IMR-90 (cell line): Measurements from ENCODE around the gene CEACAM7. TPM values are rescaled to one million over a fixed set of nuclear protein-coding genes. Genes with fewer than 3 reads are reported as not detected.

Experiments
- ATAC-seq: fragments of 200-7000 bp; cut with Tn5 transposase; 2 replicates; pipeline ENCODE4 v1.9.1; 2020; ENCODE audit warnings: low read depth, mild to moderate bottlenecking, moderate library complexity
- BruUV-seq: library from RNA; stranded (reverse); fragments of 400-500 nt; replicated peaks from 2 replicates; lab custom pipeline; 2021; lab: Mats Ljungman, UMichigan
- CTCF ChIA-PET: fragments of 300-600 bp; formaldehyde crosslinking; extraction: SDS; loops from one replicate; lab custom pipeline; 2021; ENCODE audit warnings: antibody characterized with exemption; lab: Yijun Ruan, JAX
- POLR2A ChIA-PET: fragments of 300-600 bp; sonication (Branson Sonifier 250); formaldehyde crosslinking; loops from one replicate; lab custom pipeline; 2022; ENCODE audit warnings: antibody characterized with exemption; ENCODE audit not compliant: unreplicated experiment; lab: Charles Lee
- DNase-seq: peaks from one replicate; pipeline ENCODE4 v3.0.0; 2013
- H2AFZ ChIP-seq: replicated peaks from 2 replicates; pipeline ENCODE3; 2013; ENCODE audit warnings: low read length, mild to moderate bottlenecking; ENCODE audit not compliant: poor library complexity
- H2AK5ac ChIP-seq: 2 replicates; pipeline ENCODE4 v1.6.1; 2013; ENCODE audit warnings: low read depth, low read length, inconsistent platforms
- H2AK9ac ChIP-seq: replicated peaks from 2 replicates; pipeline ENCODE3; 2013; ENCODE audit warnings: mild to moderate bottlenecking, low read depth, low read length, moderate library complexity; ENCODE audit not compliant: poor library complexity
- H2BK120ac ChIP-seq: 2 replicates; pipeline ENCODE4 v1.6.1; 2013; ENCODE audit warnings: low read depth, low read length, inconsistent platforms
- H2BK15ac ChIP-seq: 3 replicates; pipeline ENCODE4 v1.6.1; 2013; ENCODE audit warnings: low read depth, low read length, inconsistent platforms
- H2BK20ac ChIP-seq: 2 replicates; pipeline ENCODE4 v1.6.1; 2013; ENCODE audit warnings: low read depth, mild to moderate bottlenecking, inconsistent platforms, low read length, moderate library complexity
- H2BK5ac ChIP-seq: 2 replicates; pipeline ENCODE4 v1.6.1; 2013; ENCODE audit warnings: mild to moderate bottlenecking, low read depth, low read length, inconsistent platforms; ENCODE audit not compliant: poor library complexity, severe bottlenecking
- H3K14ac ChIP-seq: replicated peaks from 2 replicates; pipeline ENCODE4 v1.6.1; 2013; ENCODE audit warnings: low read depth, low read length, inconsistent platforms
- H3K18ac ChIP-seq: 2 replicates; pipeline ENCODE4 v1.6.1; 2013; ENCODE audit warnings: low read depth, low read length, control low read depth
- H3K23ac ChIP-seq: 2 replicates; pipeline ENCODE4 v1.6.1; 2013; ENCODE audit warnings: low read depth, low read length, inconsistent platforms
- H3K27ac ChIP-seq: 2 replicates; pipeline ENCODE4 v1.5.1; 2013; ENCODE audit warnings: mild to moderate bottlenecking, control low read depth, low read length; ENCODE audit not compliant: insufficient read depth
- H3K27me3 ChIP-seq: 2 replicates; pipeline ENCODE4 v1.6.1; 2013; ENCODE audit warnings: low read length; ENCODE audit not compliant: control insufficient read depth, insufficient read depth
- H3K36me3 ChIP-seq: 2 replicates; pipeline ENCODE4 v1.6.1; 2013; ENCODE audit warnings: low read length, mixed read lengths; ENCODE audit not compliant: control insufficient read depth, insufficient read depth
- H3K4ac ChIP-seq: 2 replicates; pipeline ENCODE4 v1.6.1; 2013; ENCODE audit warnings: low read depth, low read length, inconsistent platforms
- H3K4me1 ChIP-seq: 2 replicates; pipeline ENCODE4 v1.6.1; 2013; ENCODE audit warnings: low read length, mixed read lengths; ENCODE audit not compliant: control insufficient read depth, insufficient read depth
- H3K4me2 ChIP-seq: 2 replicates; pipeline ENCODE4 v1.6.1; 2013; ENCODE audit warnings: low read depth, mild to moderate bottlenecking, control low read depth, low read length, moderate library complexity
- H3K4me3 ChIP-seq: 2 replicates; pipeline ENCODE4 v1.5.1; 2013; ENCODE audit warnings: low read depth, mild to moderate bottlenecking, control low read depth, low read length, moderate library complexity; ENCODE audit not compliant: insufficient read depth
- H3K56ac ChIP-seq: 2 replicates; pipeline ENCODE4 v1.6.1; 2013; ENCODE audit warnings: low read length, inconsistent platforms; ENCODE audit not compliant: insufficient read depth; ENCODE audit errors: extremely low read depth
- H3K79me1 ChIP-seq, 2 experiments: 2 replicates each; pipeline ENCODE4 v1.6.1; 2013; ENCODE audit warnings: low read length in 2 of 2, inconsistent platforms in 1 of 2, low read depth in 1 of 2
- H3K9ac ChIP-seq: 2 replicates; pipeline ENCODE4 v1.6.1; 2013; ENCODE audit warnings: low read depth, low read length, control low read depth
- H3K9me1 ChIP-seq: 2 replicates; pipeline ENCODE4 v1.6.1; 2013; ENCODE audit warnings: low read length, inconsistent platforms; ENCODE audit not compliant: insufficient read depth
- H3K9me3 ChIP-seq: 2 replicates; pipeline ENCODE4 v1.6.1; 2013; ENCODE audit warnings: low read length; ENCODE audit not compliant: control insufficient read depth, insufficient read depth
- H4K20me1 ChIP-seq: 2 replicates; pipeline ENCODE4 v1.6.1; 2013; ENCODE audit warnings: low read length, inconsistent platforms; ENCODE audit not compliant: insufficient read depth
- H4K5ac ChIP-seq: 2 replicates; pipeline ENCODE4 v1.6.1; 2013; ENCODE audit warnings: mild to moderate bottlenecking, low read depth, low read length, control low read depth
- H4K8ac ChIP-seq, 2 experiments: 2 replicates each; pipeline ENCODE4 v1.6.1; 2013; ENCODE audit warnings: low read depth in 2 of 2, low read length in 2 of 2, control low read depth in 1 of 2, inconsistent platforms in 1 of 2
- H4K91ac ChIP-seq: 2 replicates; pipeline ENCODE4 v1.6.1; 2013; ENCODE audit warnings: low read depth, low read length, inconsistent platforms; ENCODE audit not compliant: insufficient read depth
- CTCF ChIP-seq: conservative IDR thresholded peaks from 2 replicates; pipeline ENCODE4 v1.5.1; 2012; ENCODE audit warnings: mild to moderate bottlenecking, low read depth, low read length, improper control_type of control experiment
- FOS ChIP-seq: fragments of 150-350 bp; IDR thresholded peaks from 2 replicates; pipeline ENCODE4 v1.6.1; 2016; ENCODE audit warnings: low read depth, low read length
- MAZ ChIP-seq: IDR thresholded peaks from 2 replicates; pipeline ENCODE4 v1.6.1; 2012; ENCODE audit warnings: low read depth, mild to moderate bottlenecking, low read length, improper control_type of control experiment, moderate library complexity, borderline replicate concordance
- MXI1 ChIP-seq: IDR thresholded peaks from 2 replicates; pipeline ENCODE4 v1.6.1; 2012; ENCODE audit warnings: low read depth, mild to moderate bottlenecking, low read length, moderate library complexity, borderline replicate concordance
- RAD21 ChIP-seq: IDR thresholded peaks from 2 replicates; pipeline ENCODE4 v1.6.1; 2012; ENCODE audit warnings: low read length, improper control_type of control experiment
- SMC3 ChIP-seq: fragments of 150-350 bp; IDR thresholded peaks from 2 replicates; pipeline ENCODE4 v1.6.1; 2016; ENCODE audit warnings: low read depth, mild to moderate bottlenecking, antibody characterized with exemption, low read length, moderate library complexity
- WGBS, 2 experiments: methylation state at CpG; one replicate each; pipeline versions ENCODE4 v1.1.5 to v1.1.7; 2013; ENCODE audit warnings: missing lambda C conversion rate in 2 of 2; ENCODE audit not compliant: insufficient read length in 1 of 2; ENCODE audit errors: extremely low coverage in 2 of 2; 5-methylcytosine and 5-hydroxymethylcytosine counted together
- dilution Hi-C: fragments of 300-500 bp; cut with HindIII; formaldehyde crosslinking; loops from one replicate; pipeline ENCODE4 v1.14.3; 2018; ENCODE audit warnings: low sequenced_read_pairs; ENCODE audit not compliant: unreplicated experiment
- in situ Hi-C: fragments of 300-500 bp; cut with MboI; formaldehyde crosslinking; loops from 3 replicates; pipeline ENCODE4 v1.14.3; 2019; ENCODE audit warnings: low sequenced_read_pairs, inconsistent platforms, mixed read lengths
- intact Hi-C: fragments of 100-400 bp; cut with micrococcal nuclease; formaldehyde crosslinking; loops from 2 replicates; pipeline ENCODE4 v1.10.0; 2022
- polyA plus RNA-seq, 3 experiments: library from polyadenylated mRNA; depleted of rRNA; stranded (reverse); fragments of >200 nt; gene quantifications; 2 replicates each; pipeline ENCODE4 v1.2.3, GENCODE V29; 2012; ENCODE audit warnings: low replicate concordance in 1 of 3
- total RNA-seq: library from RNA; depleted of rRNA; stranded (reverse); fragments of >200 nt; gene quantifications from 2 replicates; pipeline ENCODE4 v1.2.3, GENCODE V29; 2012

CEACAM7 gene
- total and polyA plus RNA-seq, 2 of the 4 experiments (the other 2 are of a cell fraction): not detected

DNA sequence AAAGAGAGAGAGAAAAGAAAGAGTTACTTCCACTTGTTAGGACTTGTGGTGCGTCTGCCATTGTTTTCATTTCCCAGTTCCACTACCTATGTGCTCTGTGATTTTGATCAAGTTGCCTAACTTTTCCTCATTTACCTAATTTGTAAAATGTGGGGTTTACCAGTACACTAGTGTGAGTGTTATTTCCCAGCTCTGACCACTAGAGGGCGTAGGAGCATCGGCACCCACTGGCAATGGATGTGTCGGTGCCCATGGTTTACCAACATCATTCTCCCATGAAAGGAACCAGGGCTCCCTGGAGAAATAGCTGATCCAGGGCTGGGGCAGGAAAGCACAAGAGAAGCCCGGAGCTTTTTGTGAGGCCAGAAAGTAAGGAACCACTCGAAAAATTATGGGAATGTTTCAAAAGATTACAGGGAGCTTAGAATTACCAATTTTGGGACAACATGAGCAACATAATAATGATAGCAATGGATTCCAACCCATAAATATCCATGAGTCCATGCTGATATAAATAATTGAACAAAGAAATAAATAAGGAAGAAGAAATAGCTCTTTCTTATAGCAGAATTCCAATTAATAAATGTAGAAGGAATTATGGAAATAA, 46.1 kb downstream of the CEACAM7 start:
- Histone ChIP-seq H3K9me1 (no peaks in the 10 kb centered on the region), H3K27me3 (no peaks in the 10 kb centered on the region), H3K23ac (no peak overlapping the region), H3K56ac (no peak overlapping the region), H3K79me1 (no peaks in the 10 kb centered on the region), H4K20me1 (no peaks in the 10 kb centered on the region), H3K9ac (no peak overlapping the region), H3K9me3 (no peaks in the 10 kb centered on the region), H4K8ac (no peak overlapping the region), H2AK5ac (no peak overlapping the region), H3K14ac (no peak overlapping the region), H2AFZ (peak overlapping the region; percentile 69), H2AK9ac (no peak overlapping the region), H2BK5ac (no peak overlapping the region), H3K18ac (no peak overlapping the region), H2BK20ac (no peak overlapping the region), H3K4me3 (no peak overlapping the region), H4K5ac (no peak overlapping the region), H3K36me3 (no peaks in the 10 kb centered on the region), H2BK120ac (no peak overlapping the region), H3K27ac (no peak overlapping the region), H2BK15ac (no peak overlapping the region), H3K4me2 (no peak overlapping the region), H4K91ac (no peak overlapping the region), H3K4me1 (no peaks in the 10 kb centered on the region), H3K4ac (no peak overlapping the region)
- POLR2A ChIA-PET: no interaction called here
- in situ Hi-C loops: no loop called here
- WGBS, 2 experiments: no CpG with 5 or more reads among the region's 6 CpGs
- intact Hi-C loops: loop anchor here (2.0 kb wide), 3 partner anchors 49 to 179 kb away; no protein-coding TSS in a partner anchor
- CTCF ChIA-PET: interaction anchor here (0.6 to 1.3 kb wide), 7 partner anchors 9 to 139 kb away, joined by 3 to 6 read pairs (median 3); no protein-coding TSS in a partner anchor
- ATAC-seq (peak; percentile 95), DNase-seq (peak; percentile 37)
- dilution Hi-C loops: no loop called here
- BruUV-seq: no TSS peak
- TF ChIP-seq MXI1 (no peak), CTCF (peak; percentile 77), FOS (no peak), RAD21 (peak; percentile 63), SMC3 (peak; percentile 54), MAZ (no peak)
